HL-60 (cell line): ENCODE measurements around the gene CADM1.

Experiments used
- CTCF ChIP-seq: IDR thresholded peaks from one replicate; pipeline ENCODE4 v1.5.1; 2011; ENCODE audit warnings: low read length, control low read depth, inconsistent platforms; ENCODE audit not compliant: insufficient read depth
- GABPA ChIP-seq: IDR thresholded peaks from 2 replicates; pipeline ENCODE4 v1.6.1; 2012; ENCODE audit warnings: low read depth
- POLR2AphosphoS5 ChIP-seq: IDR thresholded peaks from 2 replicates; pipeline ENCODE4 v1.6.1; 2012; ENCODE audit warnings: low read depth
- SPI1 ChIP-seq: IDR thresholded peaks from 2 replicates; pipeline ENCODE4 v1.6.1; 2012; ENCODE audit warnings: low read depth, mild to moderate bottlenecking, borderline replicate concordance
- TF ChIP-seq, protein P1 (sequence below): IDR thresholded peaks from 2 replicates; pipeline ENCODE4 v1.6.1; 2012; ENCODE audit warnings: low read depth; ENCODE audit not compliant: insufficient replicate concordance

DNA sequence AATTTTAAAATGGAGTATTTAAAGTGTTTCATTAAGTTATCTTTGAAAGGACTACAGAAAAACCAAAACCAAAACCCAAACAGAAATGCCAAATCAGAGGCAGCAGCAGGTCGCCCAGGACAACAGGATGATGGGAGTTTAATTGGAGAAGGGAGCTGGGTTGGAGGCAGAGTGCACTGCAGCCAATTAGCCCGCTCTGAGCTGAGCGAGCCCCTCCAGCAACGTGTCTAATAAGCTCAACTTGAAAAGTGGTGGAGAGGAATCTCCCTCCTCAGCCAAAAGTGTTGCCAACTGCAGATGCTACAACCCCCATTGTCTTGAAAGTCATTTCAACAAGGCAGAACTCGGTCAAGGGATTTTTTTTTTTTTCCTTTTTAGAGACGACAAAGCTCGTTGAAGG, 323.9 kb downstream of the CADM1 start:
- TF ChIP-seq CTCF: no peak
- TF ChIP-seq POLR2AphosphoS5: no peak
- TF ChIP-seq, protein P1, sequence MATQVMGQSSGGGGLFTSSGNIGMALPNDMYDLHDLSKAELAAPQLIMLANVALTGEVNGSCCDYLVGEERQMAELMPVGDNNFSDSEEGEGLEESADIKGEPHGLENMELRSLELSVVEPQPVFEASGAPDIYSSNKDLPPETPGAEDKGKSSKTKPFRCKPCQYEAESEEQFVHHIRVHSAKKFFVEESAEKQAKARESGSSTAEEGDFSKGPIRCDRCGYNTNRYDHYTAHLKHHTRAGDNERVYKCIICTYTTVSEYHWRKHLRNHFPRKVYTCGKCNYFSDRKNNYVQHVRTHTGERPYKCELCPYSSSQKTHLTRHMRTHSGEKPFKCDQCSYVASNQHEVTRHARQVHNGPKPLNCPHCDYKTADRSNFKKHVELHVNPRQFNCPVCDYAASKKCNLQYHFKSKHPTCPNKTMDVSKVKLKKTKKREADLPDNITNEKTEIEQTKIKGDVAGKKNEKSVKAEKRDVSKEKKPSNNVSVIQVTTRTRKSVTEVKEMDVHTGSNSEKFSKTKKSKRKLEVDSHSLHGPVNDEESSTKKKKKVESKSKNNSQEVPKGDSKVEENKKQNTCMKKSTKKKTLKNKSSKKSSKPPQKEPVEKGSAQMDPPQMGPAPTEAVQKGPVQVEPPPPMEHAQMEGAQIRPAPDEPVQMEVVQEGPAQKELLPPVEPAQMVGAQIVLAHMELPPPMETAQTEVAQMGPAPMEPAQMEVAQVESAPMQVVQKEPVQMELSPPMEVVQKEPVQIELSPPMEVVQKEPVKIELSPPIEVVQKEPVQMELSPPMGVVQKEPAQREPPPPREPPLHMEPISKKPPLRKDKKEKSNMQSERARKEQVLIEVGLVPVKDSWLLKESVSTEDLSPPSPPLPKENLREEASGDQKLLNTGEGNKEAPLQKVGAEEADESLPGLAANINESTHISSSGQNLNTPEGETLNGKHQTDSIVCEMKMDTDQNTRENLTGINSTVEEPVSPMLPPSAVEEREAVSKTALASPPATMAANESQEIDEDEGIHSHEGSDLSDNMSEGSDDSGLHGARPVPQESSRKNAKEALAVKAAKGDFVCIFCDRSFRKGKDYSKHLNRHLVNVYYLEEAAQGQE: no peak
- no peak for TF ChIP-seq SPI1
- no peak for TF ChIP-seq GABPA
